HepG2 (cell line): ENCODE data around the gene YIPF4. TPM values are rescaled to one million over a fixed set of nuclear protein-coding genes. Genes with fewer than 3 reads are reported as not detected.

Experiments used
- GABPB1 ChIP-seq: IDR thresholded peaks from 2 replicates; pipeline ENCODE4 v1.6.1; 2016; ENCODE audit warnings: mild to moderate bottlenecking, missing genetic modification reagents, moderate library complexity, missing compliant biosample characterization
- GZF1 ChIP-seq: sonication (generic); formaldehyde crosslinking; IDR thresholded peaks from 2 replicates; pipeline ENCODE4 v1.5.1; 2020; ENCODE audit warnings: mild to moderate bottlenecking, missing genetic modification reagents
- HMG20A ChIP-seq: IDR thresholded peaks from 2 replicates; pipeline ENCODE4 v1.6.1; 2016; ENCODE audit warnings: borderline replicate concordance
- REXO4 ChIP-seq: sonication (generic); formaldehyde crosslinking; IDR thresholded peaks from 2 replicates; pipeline ENCODE4 v1.8.0; 2022; ENCODE audit warnings: missing genetic modification reagents, mild to moderate bottlenecking, borderline replicate concordance
- U2AF1 ChIP-seq: fragments of 200-400 bp; formaldehyde crosslinking; optimal IDR thresholded peaks from 2 replicates; pipeline ENCODE3; 2017; ENCODE audit warnings: mild to moderate bottlenecking, low read depth, low read length
- YEATS4 ChIP-seq: sonication (generic); formaldehyde crosslinking; IDR thresholded peaks from 2 replicates; pipeline ENCODE4 v1.4.0; 2020; ENCODE audit warnings: missing genetic modification reagents, borderline replicate concordance
- ZNF274 ChIP-seq: sonication (generic); formaldehyde crosslinking; IDR thresholded peaks from 2 replicates; pipeline ENCODE4 v1.5.1; 2020; ENCODE audit warnings: mild to moderate bottlenecking, missing genetic modification reagents
- ZNF550 ChIP-seq: sonication (generic); formaldehyde crosslinking; IDR thresholded peaks from 2 replicates; pipeline ENCODE4 v1.4.0; 2020; ENCODE audit warnings: mild to moderate bottlenecking, missing genetic modification reagents, borderline replicate concordance
- ZNF577 ChIP-seq: sonication (generic); formaldehyde crosslinking; IDR thresholded peaks from 2 replicates; pipeline ENCODE4 v1.4.0; 2020; ENCODE audit warnings: mild to moderate bottlenecking, low read depth, missing genetic modification reagents, borderline replicate concordance
- ZSCAN21 ChIP-seq: sonication (generic); formaldehyde crosslinking; IDR thresholded peaks from 2 replicates; pipeline ENCODE4 v1.8.0; 2022; ENCODE audit warnings: mild to moderate bottlenecking, missing genetic modification reagents, moderate library complexity, borderline replicate concordance
- polyA plus RNA-seq, 8 experiments: library from polyadenylated mRNA; depleted of rRNA in 3 of 8; stranded (reverse) in 7 of 8; unstranded in 1 of 8; fragments of >200 nt; fragmentation: Illumina TruSeq in 4 of 8; extraction: Trizol in 4 of 8; gene quantifications; 2 replicates each; pipeline versions ENCODE4 v1.2.1 to v1.2.3, GENCODE V29; 2011 to 2016; ENCODE audit warnings: low read depth in 4 of 8, missing spikeins in 1 of 8, mixed read lengths in 1 of 8; ENCODE audit not compliant: insufficient read depth in 1 of 8
- total RNA-seq, 5 experiments: library from RNA; depleted of rRNA; stranded (reverse); fragments of >200 nt; fragmentation: Illumina TruSeq; extraction: Trizol; gene quantifications; 2 replicates each; pipeline ENCODE4 v1.2.3, GENCODE V29; 2016; ENCODE audit warnings: low read depth in 1 of 5
- TF ChIP-seq, protein P1 (sequence below): sonication (generic); formaldehyde crosslinking; IDR thresholded peaks from 2 replicates; pipeline ENCODE4 v1.4.0; 2020; ENCODE audit warnings: missing genetic modification reagents
- TF ChIP-seq, protein P2 (sequence below): sonication (generic); formaldehyde crosslinking; conservative IDR thresholded peaks from 2 replicates; pipeline ENCODE4 v1.4.0; 2020; ENCODE audit warnings: missing genetic modification reagents
- TF ChIP-seq, protein P3 (sequence below): sonication (generic); formaldehyde crosslinking; conservative IDR thresholded peaks from 2 replicates; pipeline ENCODE4 v1.4.0; 2020; ENCODE audit warnings: missing genetic modification reagents
- TF ChIP-seq, protein P4 (sequence below): conservative IDR thresholded peaks from 2 replicates; pipeline ENCODE4 v1.6.1; 2018; ENCODE audit warnings: missing genetic modification reagents
- TF ChIP-seq, protein P5 (sequence below): sonication (generic); formaldehyde crosslinking; IDR thresholded peaks from 2 replicates; pipeline ENCODE4 v1.5.1; 2020; ENCODE audit warnings: missing genetic modification reagents, mild to moderate bottlenecking, borderline replicate concordance
- TF ChIP-seq, protein P6 (sequence below): sonication (generic); formaldehyde crosslinking; IDR thresholded peaks from 2 replicates; pipeline ENCODE4 v1.4.0; 2020; ENCODE audit warnings: mild to moderate bottlenecking, missing genetic modification reagents

YIPF4 gene
- total and polyA plus RNA-seq, 2 of the 13 experiments (the other 11 are each of a cell fraction or from before 2014, with no cell fraction given), result 19.0 to 43.9 TPM

DNA sequence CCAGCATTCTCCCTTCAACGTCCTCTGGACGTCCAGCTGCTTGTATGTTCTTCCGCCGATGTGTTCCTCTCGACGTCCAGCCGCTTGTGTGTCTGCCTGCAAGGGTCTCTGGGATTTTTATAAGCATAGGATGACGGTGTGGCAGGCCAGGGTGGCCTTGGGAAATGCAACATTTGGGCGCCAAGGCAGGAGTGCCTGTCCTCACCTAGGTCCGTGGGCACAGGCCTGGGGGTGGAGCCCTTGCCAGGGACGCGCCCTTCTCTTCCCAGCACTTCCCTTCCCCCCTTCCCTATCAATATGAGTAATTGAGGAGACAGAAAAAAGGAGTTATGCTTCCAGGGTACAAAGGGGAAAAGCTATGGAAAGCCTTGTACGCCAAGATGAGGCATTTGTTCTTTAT, 19.5 kb upstream of the YIPF4 start (continued):
- TF ChIP-seq ZNF577 (CRISPR knock-in tag) (no peak), ZNF550 (CRISPR knock-in tag) (no peak), GABPB1 (CRISPR knock-in tag) (no peak), ZNF274 (CRISPR knock-in tag) (no peak), HMG20A (CRISPR knock-in tag) (no peak), GZF1 (CRISPR knock-in tag) (no peak), U2AF1 (no peak), ZSCAN21 (CRISPR knock-in tag) (no peak), REXO4 (CRISPR knock-in tag) (no peak), YEATS4 (CRISPR knock-in tag) (no peak)
- TF ChIP-seq, protein P1, sequence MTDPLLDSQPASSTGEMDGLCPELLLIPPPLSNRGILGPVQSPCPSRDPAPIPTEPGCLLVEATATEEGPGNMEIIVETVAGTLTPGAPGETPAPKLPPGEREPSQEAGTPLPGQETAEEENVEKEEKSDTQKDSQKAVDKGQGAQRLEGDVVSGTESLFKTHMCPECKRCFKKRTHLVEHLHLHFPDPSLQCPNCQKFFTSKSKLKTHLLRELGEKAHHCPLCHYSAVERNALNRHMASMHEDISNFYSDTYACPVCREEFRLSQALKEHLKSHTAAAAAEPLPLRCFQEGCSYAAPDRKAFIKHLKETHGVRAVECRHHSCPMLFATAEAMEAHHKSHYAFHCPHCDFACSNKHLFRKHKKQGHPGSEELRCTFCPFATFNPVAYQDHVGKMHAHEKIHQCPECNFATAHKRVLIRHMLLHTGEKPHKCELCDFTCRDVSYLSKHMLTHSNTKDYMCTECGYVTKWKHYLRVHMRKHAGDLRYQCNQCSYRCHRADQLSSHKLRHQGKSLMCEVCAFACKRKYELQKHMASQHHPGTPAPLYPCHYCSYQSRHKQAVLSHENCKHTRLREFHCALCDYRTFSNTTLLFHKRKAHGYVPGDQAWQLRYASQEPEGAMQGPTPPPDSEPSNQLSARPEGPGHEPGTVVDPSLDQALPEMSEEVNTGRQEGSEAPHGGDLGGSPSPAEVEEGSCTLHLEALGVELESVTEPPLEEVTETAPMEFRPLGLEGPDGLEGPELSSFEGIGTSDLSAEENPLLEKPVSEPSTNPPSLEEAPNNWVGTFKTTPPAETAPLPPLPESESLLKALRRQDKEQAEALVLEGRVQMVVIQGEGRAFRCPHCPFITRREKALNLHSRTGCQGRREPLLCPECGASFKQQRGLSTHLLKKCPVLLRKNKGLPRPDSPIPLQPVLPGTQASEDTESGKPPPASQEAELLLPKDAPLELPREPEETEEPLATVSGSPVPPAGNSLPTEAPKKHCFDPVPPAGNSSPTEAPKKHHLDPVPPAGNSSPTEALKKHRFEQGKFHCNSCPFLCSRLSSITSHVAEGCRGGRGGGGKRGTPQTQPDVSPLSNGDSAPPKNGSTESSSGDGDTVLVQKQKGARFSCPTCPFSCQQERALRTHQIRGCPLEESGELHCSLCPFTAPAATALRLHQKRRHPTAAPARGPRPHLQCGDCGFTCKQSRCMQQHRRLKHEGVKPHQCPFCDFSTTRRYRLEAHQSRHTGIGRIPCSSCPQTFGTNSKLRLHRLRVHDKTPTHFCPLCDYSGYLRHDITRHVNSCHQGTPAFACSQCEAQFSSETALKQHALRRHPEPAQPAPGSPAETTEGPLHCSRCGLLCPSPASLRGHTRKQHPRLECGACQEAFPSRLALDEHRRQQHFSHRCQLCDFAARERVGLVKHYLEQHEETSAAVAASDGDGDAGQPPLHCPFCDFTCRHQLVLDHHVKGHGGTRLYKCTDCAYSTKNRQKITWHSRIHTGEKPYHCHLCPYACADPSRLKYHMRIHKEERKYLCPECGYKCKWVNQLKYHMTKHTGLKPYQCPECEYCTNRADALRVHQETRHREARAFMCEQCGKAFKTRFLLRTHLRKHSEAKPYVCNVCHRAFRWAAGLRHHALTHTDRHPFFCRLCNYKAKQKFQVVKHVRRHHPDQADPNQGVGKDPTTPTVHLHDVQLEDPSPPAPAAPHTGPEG (CRISPR knock-in tag), result no peak
- TF ChIP-seq, protein P2, sequence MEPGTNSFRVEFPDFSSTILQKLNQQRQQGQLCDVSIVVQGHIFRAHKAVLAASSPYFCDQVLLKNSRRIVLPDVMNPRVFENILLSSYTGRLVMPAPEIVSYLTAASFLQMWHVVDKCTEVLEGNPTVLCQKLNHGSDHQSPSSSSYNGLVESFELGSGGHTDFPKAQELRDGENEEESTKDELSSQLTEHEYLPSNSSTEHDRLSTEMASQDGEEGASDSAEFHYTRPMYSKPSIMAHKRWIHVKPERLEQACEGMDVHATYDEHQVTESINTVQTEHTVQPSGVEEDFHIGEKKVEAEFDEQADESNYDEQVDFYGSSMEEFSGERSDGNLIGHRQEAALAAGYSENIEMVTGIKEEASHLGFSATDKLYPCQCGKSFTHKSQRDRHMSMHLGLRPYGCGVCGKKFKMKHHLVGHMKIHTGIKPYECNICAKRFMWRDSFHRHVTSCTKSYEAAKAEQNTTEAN (CRISPR knock-in tag), result no peak
- TF ChIP-seq, protein P3, sequence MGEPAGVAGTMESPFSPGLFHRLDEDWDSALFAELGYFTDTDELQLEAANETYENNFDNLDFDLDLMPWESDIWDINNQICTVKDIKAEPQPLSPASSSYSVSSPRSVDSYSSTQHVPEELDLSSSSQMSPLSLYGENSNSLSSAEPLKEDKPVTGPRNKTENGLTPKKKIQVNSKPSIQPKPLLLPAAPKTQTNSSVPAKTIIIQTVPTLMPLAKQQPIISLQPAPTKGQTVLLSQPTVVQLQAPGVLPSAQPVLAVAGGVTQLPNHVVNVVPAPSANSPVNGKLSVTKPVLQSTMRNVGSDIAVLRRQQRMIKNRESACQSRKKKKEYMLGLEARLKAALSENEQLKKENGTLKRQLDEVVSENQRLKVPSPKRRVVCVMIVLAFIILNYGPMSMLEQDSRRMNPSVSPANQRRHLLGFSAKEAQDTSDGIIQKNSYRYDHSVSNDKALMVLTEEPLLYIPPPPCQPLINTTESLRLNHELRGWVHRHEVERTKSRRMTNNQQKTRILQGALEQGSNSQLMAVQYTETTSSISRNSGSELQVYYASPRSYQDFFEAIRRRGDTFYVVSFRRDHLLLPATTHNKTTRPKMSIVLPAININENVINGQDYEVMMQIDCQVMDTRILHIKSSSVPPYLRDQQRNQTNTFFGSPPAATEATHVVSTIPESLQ (CRISPR knock-in tag), result no peak
- TF ChIP-seq, protein P4, sequence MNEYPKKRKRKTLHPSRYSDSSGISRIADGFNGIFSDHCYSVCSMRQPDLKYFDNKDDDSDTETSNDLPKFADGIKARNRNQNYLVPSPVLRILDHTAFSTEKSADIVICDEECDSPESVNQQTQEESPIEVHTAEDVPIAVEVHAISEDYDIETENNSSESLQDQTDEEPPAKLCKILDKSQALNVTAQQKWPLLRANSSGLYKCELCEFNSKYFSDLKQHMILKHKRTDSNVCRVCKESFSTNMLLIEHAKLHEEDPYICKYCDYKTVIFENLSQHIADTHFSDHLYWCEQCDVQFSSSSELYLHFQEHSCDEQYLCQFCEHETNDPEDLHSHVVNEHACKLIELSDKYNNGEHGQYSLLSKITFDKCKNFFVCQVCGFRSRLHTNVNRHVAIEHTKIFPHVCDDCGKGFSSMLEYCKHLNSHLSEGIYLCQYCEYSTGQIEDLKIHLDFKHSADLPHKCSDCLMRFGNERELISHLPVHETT (CRISPR knock-in tag), result no peak
- TF ChIP-seq, protein P5, sequence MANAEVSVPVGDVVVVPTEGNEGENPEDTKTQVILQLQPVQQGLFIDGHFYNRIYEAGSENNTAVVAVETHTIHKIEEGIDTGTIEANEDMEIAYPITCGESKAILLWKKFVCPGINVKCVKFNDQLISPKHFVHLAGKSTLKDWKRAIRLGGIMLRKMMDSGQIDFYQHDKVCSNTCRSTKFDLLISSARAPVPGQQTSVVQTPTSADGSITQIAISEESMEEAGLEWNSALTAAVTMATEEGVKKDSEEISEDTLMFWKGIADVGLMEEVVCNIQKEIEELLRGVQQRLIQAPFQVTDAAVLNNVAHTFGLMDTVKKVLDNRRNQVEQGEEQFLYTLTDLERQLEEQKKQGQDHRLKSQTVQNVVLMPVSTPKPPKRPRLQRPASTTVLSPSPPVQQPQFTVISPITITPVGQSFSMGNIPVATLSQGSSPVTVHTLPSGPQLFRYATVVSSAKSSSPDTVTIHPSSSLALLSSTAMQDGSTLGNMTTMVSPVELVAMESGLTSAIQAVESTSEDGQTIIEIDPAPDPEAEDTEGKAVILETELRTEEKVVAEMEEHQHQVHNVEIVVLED, result no peak
- TF ChIP-seq, protein P6, sequence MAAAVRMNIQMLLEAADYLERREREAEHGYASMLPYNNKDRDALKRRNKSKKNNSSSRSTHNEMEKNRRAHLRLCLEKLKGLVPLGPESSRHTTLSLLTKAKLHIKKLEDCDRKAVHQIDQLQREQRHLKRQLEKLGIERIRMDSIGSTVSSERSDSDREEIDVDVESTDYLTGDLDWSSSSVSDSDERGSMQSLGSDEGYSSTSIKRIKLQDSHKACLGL (CRISPR knock-in tag), result no peak
